Measurements from ENCODE around the gene LRP11.
"Not testable (repeated sequence)": the region's sequence is repeated elsewhere in the genome, so short reads cannot be mapped to it uniquely, and the experiment has no call there.

Gene LRP11

GRCh38 chr6:149897855-149898744, 33.9 kb upstream of the LRP11 start, which contains the start of gene RAET1E:
Gene RAET1E, minus strand, starts transcription at chr6:149898113. Its CDS starts 7,212 bp downstream, at chr6:149890901.
- no peak for DNase-seq (ENCODE audit: low spot score)

GRCh38 chr6:149897015-149897697, 33.0 kb upstream of the LRP11 start:
- DNase-seq (ENCODE audit: low spot score), result peak; percentile 83

DNA sequence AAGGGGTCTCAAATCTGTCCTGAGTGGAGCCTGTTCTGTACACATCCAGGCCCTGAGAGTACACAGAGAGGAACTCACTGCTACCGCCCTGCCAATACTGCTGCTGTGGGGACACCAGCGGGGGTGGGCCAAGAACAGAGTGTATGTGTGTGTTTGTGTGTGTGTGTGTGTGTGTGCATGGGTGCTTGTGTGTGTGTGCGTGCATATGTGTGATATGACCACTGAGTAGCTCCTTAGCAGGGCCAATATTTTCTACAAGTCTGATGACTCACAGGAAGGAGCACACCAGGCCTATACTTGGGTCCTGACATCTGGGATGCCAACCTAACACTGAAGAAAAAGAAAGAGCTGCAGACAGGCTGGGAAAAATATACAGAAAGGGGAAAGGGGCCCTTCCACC, 32.3 kb upstream of the LRP11 start:
- DNase-seq (ENCODE audit: low spot score), result peak; percentile 39

DNA sequence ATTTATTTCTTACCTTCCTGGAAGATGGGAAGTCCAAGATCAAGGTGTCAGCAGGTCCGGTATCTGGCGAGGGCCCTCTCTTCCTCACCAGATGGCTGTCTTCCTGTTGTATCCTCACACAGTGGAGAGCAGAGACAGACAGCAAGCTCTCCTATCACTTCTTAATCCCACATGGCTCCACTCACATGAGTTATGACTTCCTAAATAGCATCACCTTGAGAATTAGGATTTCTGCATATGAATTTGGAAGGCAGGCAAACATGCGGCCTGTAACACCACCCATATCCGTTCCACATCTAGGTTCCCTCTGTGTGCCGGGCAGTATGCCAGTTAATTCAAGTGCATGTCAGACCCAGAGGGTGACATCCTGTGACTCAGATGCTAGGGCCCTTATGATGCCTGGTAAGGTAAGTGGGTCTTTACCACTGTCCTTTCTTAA, 31.7 kb upstream of the LRP11 start:
- DNase-seq (ENCODE audit: low spot score), result peak; percentile 44

DNA sequence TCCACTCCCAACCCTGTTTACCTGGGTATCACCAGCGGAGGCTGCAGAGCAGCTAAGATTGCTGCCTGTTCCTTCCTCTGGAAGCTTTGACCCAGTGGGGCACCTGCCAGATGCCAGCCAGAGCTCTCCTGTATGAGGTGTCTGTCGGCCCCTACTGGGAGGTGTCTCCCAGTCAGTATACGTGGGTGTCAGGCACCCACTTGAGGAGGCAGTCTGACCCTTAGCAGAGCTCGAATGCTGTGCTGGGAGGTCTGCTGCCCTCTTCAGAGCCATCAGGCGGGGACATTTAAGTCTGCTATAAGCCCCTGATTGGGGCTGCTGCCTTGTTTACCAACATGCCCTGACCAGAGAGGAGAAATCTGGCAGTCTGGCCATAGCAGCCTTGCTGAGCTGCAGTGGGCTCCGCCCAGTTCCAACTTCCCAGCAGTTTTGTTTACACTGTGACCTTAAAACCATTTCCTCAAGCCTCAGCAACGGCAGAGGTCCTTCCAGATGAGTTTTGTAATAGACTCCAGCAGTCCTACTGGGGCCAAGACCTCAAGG, 31.0 kb upstream of the LRP11 start:
- peak; percentile 56 for DNase-seq (ENCODE audit: low spot score)

DNA sequence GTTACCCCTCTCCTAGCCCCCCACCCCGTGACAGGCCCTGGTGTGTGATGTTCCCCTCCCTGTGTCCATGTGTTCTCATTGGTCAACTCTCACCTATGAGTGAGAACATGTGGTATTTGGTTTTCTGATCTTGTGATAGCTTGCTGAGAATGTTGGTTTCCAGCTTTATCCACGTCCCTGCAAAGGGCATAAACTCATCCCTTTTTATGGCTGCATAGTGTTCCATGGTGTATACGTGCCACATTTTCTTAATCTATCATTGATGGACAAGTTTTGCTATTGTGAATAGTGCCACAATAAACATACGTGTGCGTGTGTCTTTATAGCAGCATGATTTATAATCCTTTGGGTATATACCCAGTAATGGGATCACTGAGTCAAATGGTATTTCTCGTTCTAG, 27.7 kb upstream of the LRP11 start:
- not testable (repeated sequence) for DNase-seq (ENCODE audit: low spot score)

DNA sequence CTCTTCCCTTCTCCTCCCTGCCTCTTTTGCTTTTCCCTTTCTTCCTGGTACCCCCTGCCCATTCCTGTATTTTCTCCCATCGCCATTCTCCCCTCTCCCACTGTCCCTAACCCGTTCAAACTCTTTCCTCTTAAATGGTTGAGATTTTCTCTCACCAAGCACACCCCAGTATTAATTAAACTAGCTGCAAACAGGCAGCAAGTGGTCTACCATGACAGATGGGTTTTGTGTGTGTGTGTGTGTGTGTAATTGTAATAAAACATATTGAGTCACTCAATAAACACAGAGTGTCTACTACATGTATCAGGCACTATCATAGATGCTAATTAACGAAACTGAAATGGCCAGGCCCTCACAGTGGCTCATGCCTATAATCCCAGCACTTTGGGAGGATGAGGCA, 27.1 kb upstream of the LRP11 start:
- DNase-seq (ENCODE audit: low spot score), result no peak

DNA sequence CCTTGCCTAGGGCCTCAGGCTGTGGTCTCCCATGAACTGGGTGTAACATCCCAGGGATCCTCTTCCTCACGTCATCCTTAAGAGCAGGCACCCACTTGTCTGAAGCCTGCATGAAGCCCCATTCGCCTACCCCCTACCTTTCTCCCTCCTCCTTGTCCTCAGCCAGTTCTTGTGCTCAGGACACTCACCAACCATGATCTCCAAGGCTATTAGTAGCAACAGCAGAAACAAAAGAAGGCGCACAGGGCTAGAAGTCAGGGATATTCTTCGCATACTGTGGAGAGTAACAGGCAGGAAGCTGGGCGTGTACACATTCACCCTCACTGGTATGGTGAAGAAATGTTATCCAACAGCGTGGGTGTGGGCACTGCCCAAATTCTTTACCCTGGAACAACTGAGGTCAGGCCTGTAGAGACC, 26.5 kb upstream of the LRP11 start:
- no peak for DNase-seq (ENCODE audit: low spot score)

GRCh38 chr6:149889326-149889725, 25.2 kb upstream of the LRP11 start:
- no peak for DNase-seq (ENCODE audit: low spot score)

DNA sequence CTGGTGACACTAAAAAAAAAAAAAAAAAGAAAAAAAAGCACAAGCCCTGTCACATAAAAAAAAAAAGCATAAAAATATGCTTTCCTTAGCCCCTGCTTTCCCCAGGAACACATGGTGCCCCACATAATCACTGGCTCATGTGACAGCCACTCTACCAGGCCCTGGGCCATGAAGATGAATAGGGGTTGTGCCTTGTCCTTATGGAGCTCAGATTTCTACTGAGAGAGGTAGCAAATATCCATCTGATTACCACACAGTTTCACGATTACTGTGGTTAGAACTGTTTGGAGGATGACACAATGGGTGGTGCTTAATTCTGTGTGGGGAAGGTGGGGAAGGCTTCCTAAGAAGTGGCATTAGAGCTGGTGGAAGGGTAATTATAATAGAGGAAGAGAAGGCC, 24.5 kb upstream of the LRP11 start:
- no peak for DNase-seq (ENCODE audit: low spot score)

DNA sequence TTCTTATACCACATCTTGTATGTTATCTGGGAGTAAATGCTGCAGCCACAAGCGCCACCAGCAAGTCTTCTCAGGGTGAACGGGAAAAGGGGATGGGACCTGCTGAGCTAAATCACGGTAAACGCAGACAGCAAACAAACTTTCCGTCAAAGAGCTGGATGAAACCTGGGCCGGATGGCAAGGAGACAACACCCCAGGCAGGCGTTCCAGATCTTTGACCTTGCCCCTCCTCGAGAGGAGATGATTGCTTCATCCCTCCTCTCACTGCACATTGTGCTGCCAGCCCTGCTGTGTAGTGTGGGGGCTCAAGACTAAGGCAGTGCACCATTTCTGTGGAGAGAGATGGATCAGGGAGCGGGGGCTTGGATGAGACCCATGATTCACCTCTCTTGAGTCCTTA, 23.9 kb upstream of the LRP11 start:
- no peak for DNase-seq (ENCODE audit: low spot score)

- DNase-seq (ENCODE audit: low spot score), result no peak
These were observed 23.2 kb upstream of the LRP11 start for GRCh38 chr6:149887343-149887742.

DNA sequence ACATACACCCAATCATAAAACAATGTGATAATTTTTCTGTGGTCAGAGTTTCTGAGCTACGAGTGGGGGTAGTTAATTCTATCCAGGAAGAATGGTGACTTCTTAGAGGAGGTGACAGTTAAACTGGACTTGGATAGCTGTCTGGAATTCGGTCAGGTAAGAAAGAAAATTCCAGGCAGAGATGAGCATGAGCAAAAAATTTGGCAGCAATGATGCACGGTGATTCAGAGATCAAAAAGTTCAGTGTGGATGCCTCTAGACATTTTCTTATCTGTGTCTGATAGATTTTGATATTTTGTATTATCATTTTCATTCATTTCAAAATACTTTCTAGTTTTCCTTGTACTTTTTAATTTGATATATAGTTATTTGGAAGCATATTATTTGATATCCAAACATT, 21.7 kb upstream of the LRP11 start:
- no peak for DNase-seq (ENCODE audit: low spot score)

DNA sequence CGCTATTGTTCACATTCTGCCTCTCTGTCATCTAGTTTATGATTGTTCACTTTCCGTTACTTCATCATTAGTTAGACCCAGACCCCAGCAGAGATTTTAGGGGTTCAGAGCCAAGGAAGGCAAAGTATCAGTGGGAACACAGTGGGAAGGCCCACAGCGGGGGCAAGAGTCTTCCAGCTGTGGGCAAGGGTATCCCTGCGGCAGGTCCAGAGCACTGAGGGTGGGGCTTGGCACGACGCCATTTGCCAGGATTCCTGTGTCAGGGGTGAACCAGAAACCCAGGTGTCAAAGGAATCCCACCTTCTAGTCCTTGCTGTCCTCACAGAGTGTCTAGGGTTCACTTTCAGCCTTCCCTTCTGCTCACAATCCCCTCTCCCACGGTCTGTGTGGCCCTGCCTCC, 20.5 kb upstream of the LRP11 start:
- DNase-seq (ENCODE audit: low spot score), result no peak

DNA sequence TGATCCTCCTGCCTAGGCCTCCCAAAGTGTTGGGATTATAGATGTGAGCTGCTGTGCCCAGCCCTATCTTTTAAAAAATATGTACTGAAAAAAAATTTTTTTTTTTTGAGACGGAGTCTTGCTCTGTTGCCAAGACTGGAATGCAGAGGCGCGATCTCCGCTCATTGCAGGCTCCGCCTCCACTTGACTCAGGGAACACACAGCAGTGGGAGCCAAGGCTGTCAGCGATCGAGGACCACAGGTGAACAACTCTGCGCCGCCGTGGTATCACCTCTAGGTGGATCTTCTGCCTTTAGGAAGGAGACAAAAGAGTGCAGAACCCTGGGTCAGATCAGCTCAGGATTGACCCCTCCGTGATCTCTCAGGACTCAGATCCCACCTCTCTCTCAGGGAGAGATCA, 20.1 kb upstream of the LRP11 start:
- no peak for DNase-seq (ENCODE audit: low spot score)

DNA sequence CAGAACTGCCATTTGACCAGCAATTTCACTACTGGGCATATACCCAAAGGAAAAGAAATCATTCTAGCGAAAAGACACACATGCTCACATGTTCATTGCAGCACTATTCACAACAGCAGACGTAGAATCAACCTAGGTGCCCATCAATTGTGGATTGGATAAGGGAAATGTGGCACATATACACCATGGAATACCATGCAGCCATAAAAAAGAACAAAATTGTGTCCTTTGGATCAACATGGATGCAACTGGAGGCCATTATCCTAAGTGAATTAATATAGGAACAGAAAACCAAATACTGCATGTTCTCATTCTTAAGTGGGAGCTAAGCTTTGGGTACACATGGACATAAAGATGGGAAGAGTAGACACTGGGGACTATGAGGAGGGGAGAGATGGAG, 17.7 kb upstream of the LRP11 start:
- DNase-seq (ENCODE audit: low spot score), result no peak

DNA sequence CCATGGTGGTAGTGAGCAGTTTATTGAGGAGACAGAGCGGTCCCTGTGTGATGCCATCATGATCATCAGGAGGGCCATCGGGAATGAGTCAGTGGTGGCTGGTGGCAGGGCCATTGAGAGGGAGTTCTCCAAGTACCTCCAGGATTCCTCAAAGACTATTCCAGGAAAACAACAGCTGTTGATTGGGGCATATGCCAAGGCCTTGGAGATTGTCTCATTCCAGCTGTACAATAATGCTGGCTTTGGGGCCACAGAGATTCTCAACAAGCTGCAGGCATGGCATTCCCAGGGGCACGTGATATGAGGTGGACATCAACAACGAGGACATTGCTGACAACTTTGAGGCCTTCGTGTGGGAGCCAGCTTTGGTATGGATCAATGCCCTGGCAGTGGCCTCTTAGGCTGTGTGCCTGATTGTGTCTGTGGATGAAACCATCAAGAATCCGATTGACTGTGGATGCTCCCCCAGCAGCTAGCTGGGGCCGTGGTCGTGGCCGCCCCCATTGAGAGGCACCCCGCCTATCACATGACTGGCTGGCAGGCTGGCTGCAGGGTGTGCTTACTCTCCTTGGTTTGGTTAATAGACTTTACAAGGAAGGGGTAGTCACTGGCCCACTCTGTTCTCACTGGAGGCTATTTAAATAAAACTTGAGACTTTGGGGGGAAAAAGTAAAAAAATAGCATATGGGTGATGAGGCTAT, 17.1 kb upstream of the LRP11 start:
- DNase-seq (ENCODE audit: low spot score), result no peak

DNA sequence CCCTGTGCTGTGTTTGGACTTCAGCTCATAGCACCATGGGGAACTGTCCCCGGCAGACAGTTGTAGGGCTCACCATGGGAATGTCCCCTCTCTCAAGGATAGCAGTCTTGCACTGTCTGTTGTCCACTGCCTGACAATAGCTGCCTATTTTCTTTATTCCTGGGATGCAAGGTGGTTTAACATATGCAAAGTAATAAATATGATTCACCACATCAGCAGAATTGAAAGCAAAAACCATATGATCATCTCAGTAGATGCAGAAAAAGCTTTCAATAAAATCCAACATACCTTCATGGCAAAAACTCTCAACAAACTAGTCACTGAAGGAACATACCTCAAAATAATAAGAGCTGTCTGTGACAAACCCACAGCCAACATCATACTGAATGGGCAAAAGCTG, 13.5 kb upstream of the LRP11 start:
- no peak for DNase-seq (ENCODE audit: low spot score)

DNA sequence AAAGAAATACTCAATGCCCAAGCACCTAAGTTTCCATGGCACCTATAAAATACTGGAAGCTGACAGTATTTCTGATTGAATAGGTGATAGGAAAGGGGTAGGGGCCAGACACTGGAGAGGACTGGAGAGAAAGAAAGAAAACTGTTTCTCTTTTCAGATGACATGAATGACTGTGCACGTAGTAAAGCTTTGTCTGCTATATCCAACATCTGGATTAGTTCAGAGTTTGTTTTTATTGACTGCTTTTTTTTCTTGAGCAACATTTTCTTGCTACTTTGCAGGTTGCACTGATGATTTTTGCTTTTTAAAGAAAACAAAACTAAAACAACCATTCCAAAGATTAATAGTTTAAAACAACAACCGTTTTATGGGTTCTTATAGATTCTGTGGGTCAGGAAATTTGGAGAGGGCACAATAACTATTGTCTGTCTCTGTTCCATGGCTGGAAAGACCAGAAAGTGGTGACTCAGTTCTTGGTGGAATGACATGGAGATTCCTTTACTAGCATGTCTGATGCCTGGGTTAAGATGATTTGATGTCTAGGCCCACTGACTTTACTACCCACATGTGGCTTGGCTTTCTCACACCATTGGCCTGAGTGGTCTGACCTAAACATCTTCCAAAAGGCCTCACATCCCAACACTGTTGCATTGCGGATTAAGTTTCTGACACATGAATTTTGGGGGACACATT, 12.2 kb upstream of the LRP11 start:
- no peak for DNase-seq (ENCODE audit: low spot score)

DNA sequence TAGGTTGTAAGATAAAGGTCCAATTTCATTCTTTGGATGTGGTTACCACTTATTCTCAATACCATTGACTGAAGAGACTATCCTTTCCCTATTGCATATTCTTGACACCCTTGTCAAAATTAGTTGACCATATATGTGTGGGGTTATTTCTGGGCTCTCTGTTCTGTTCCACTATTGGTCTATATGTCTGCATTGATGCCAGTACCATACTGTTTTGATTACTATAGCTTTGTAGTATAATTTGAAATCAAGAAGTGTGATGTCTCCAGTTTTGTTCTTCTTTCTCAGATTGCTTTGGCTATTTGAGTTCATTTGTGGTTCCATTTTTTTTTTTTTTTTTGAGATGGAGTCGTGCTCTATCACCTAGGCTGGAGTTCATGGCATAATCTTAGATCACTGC, 8.1 kb upstream of the LRP11 start:
- no peak for DNase-seq (ENCODE audit: low spot score)

- DNase-seq (ENCODE audit: low spot score), result no peak
These were observed 7.0 kb upstream of the LRP11 start for GRCh38 chr6:149871182-149871581.
